ENCODE data around the gene UBR4.

UBR4 gene

GRCh38 chr1:19083081-19083480, 127.0 kb downstream of the UBR4 start:
- no peak for TF ChIP-seq TSHZ2 (CRISPR knock-in tag; IDR thresholded peaks at IDR 0.05)
- TF ChIP-seq ZC3H10 (CRISPR knock-in tag; IDR thresholded peaks at IDR 0.05) = no peak
- no peak for TF ChIP-seq TCF4 (CRISPR knock-in tag; IDR thresholded peaks at IDR 0.05; ENCODE audit: borderline replicate concordance)
- TF ChIP-seq ZFP3 (CRISPR knock-in tag; IDR thresholded peaks at IDR 0.05) = no peak
- no peak for TF ChIP-seq CSDC2 (CRISPR knock-in tag; IDR thresholded peaks at IDR 0.05)
- TF ChIP-seq ZFP30 (CRISPR knock-in tag; IDR thresholded peaks at IDR 0.05) = no peak
- TF ChIP-seq CREB5 (CRISPR knock-in tag; IDR thresholded peaks at IDR 0.05; ENCODE audit: low read depth) = no peak
- TF ChIP-seq ZNF70 (CRISPR knock-in tag; IDR thresholded peaks at IDR 0.05) = no peak
- TF ChIP-seq ARNTL (CRISPR knock-in tag; IDR thresholded peaks at IDR 0.05; ENCODE audit: borderline replicate concordance, low read depth) = no peak
- TF ChIP-seq RARB (CRISPR knock-in tag; IDR thresholded peaks at IDR 0.05) = no peak
- no peak for TF ChIP-seq CSRNP3 (CRISPR knock-in tag; IDR thresholded peaks at IDR 0.05)
- TF ChIP-seq PATZ1 (CRISPR knock-in tag; IDR thresholded peaks at IDR 0.05; ENCODE audit: borderline replicate concordance) = no peak
- ATAC-seq = no peak

GRCh38 chr1:19081218-19081893, 128.7 kb downstream of the UBR4 start:
- TF ChIP-seq POU6F1 (CRISPR knock-in tag; IDR thresholded peaks at IDR 0.05; ENCODE audit: borderline replicate concordance, low read depth) = no peak
- no peak for ATAC-seq

- TF ChIP-seq OSR1 (CRISPR knock-in tag; IDR thresholded peaks at IDR 0.05) = no peak
- TF ChIP-seq GLIS3 (CRISPR knock-in tag; IDR thresholded peaks at IDR 0.05) = no peak
- no peak for TF ChIP-seq ZC3H10 (CRISPR knock-in tag; IDR thresholded peaks at IDR 0.05)
- no peak for TF ChIP-seq CREB5 (CRISPR knock-in tag; IDR thresholded peaks at IDR 0.05; ENCODE audit: low read depth)
- TF ChIP-seq ZNF8 (CRISPR knock-in tag; IDR thresholded peaks at IDR 0.05) = no peak
- no peak for TF ChIP-seq ARNTL (CRISPR knock-in tag; IDR thresholded peaks at IDR 0.05; ENCODE audit: borderline replicate concordance, low read depth)
- no peak for TF ChIP-seq ZNF70 (CRISPR knock-in tag; IDR thresholded peaks at IDR 0.05)
- TF ChIP-seq ISL1 (CRISPR knock-in tag; IDR thresholded peaks at IDR 0.05) = no peak
- no peak for TF ChIP-seq ESRRG (CRISPR knock-in tag; IDR thresholded peaks at IDR 0.05)
- TF ChIP-seq CSRNP3 (CRISPR knock-in tag; IDR thresholded peaks at IDR 0.05) = no peak
- TF ChIP-seq PPARA (CRISPR knock-in tag; IDR thresholded peaks at IDR 0.05; ENCODE audit: borderline replicate concordance) = no peak
- TF ChIP-seq PATZ1 (CRISPR knock-in tag; IDR thresholded peaks at IDR 0.05; ENCODE audit: borderline replicate concordance) = no peak
- peak; percentile 24 for ATAC-seq
These were observed 129.3 kb downstream of the UBR4 start for GRCh38 chr1:19080721-19081120.
